HG03066 (cell line): Measurements from ENCODE around the gene PYGM.

Source experiments
- ATAC-seq: cut with Tn5 transposase; IDR thresholded peaks from one replicate; pipeline ENCODE4 v1.9.1; 2021; ENCODE audit warnings: low read depth; ENCODE audit not compliant: unreplicated experiment

PYGM gene

DNA sequence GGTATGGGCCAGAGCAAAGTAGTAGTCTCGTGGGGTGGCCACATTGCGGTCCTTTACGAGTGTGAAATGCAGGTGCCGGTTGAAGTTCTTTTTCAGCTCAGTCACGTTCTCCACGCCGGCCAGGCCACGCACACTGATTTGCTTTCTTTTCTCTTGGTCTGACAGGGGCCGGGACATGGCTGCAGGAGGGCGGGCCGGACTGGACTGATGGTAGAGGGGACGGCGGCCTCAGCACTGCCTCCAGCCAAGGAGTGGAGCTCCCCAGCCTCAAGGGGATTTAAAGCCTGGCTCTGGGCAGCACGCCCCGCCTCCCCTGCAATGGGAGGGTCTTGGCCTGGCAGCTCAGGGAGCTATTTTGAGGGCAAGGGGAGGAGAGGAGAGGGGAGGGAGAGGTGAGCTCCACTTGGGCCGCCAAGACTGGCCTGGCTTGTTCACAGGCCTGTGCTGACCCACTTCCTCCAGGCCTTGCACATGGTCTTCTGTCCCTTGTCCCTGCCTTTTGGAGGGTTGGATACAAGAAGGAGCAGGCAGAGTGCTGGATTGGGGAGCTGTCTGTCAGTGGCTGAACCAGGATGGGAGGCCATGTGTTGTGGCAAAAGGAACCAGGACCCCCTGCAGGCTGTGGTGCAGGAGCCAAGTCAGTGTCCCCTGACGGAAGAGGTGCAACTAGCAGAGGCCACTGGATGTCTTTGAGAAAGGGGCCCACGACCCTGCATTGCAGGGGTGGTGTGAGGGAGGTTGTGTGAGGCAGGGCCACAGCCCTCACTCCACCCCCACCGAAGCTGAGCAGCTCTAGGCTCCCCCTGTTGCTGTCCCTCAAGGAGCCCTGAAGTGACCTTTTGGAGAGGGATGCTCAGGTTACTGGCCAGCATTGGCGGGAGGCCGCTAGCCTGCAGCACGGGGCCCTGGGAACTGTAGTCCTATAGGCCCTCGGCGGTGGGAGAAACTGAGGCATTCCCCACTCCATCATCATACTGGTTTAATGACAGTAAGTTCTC, at the start of gene PYGM:
Gene PYGM (minus strand): TSS at position 253 of the 998 bp plus-strand sequence. CDS start 76 bp downstream, at position 177.
- ATAC-seq, result no peak

- no peak for ATAC-seq
Measured at GRCh38 chr11:64805481-64805880, 45.7 kb upstream of the PYGM start.

DNA sequence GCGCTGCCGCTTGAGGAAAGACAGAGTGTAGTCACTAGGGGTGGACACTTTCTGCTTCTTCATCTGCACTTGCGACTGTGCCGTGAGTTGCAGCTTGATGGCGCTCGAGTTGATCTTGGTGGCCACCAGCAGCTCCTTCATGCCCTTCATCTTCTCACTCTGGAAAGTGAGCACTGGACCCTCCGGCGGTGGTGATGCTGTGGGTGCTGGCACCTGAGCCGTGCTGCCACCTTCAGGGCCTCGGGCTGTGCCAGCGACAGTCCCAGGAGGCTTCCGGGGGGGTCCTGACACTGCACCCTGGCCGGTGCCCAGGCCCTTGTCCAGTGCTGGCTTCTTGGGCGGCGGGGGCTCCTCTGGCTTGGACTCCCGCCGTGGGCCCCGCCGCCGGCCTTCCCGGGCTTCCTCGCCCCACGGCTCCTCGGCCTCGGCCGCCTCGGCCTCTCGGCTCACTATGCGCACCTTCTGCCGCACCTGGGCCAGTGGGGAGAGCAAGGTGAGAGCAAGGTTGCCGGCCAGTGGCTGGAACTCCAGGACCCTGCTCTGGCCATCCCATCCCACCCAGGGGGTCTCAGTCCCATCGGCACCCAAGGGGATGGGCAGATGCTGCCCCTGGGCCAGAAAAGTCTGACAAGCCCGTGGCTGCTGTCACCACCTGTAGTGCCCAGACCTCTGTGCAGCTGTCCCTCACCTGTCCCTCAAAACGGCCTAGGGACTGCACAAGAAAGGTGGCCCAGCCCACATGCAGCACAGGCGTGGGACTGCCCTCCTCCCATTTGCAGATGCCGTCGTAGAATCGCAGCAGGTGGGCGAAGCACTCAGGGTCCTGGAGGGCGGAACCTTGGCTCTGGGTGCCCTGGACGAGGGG, 44.8 kb upstream of the PYGM start:
- ATAC-seq, result no peak

- ATAC-seq, result no peak
Measured at GRCh38 chr11:64803846-64804345, 44.1 kb upstream of the PYGM start.

DNA sequence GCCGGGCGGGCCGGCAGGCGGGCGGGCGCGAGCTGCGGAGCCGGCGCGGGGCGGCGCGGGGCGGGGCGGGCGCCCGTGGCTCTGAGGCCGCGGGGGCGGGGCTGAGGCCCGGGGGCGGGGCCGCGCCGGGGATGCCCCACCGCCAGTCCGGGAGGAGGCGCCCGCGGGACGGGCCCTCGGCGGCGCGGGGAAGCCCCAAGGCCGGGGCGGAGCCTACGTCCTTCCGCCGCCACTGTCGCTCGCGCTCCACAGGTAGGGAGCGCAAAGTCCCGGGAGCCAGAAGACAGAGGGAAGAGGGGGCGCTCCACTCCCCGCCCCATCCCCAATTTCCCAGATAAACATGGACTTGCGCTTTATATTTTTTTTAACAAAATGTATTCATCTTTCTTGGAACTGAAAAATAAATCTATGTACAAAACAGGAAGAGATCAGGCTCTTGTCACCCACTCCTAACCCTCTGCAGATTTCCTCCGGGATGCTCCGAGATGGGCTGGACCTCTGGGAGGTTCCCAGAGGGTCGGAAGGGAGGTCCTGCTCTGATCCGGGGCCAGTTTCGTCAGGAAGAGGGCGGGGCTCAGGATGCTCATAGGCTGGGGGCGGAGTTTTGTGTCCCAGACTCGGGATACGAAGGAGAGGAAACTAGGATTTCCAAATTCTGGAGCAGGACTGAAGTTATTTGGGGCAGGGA, 43.5 kb upstream of the PYGM start, which contains the start of gene MAP4K2:
Gene MAP4K2 (minus strand): TSS at position 57 of the 688 bp plus-strand sequence. CDS start 65 bp downstream, outside the sequence.
- peak; percentile 50 for ATAC-seq

- ATAC-seq, result peak; percentile 11
Measured at GRCh38 chr11:64802370-64803157, 42.8 kb upstream of the PYGM start.

GRCh38 chr11:64801561-64802369, 42.0 kb upstream of the PYGM start:
- ATAC-seq, result no peak

GRCh38 chr11:64801158-64801464, 41.3 kb upstream of the PYGM start:
- ATAC-seq, result no peak

DNA sequence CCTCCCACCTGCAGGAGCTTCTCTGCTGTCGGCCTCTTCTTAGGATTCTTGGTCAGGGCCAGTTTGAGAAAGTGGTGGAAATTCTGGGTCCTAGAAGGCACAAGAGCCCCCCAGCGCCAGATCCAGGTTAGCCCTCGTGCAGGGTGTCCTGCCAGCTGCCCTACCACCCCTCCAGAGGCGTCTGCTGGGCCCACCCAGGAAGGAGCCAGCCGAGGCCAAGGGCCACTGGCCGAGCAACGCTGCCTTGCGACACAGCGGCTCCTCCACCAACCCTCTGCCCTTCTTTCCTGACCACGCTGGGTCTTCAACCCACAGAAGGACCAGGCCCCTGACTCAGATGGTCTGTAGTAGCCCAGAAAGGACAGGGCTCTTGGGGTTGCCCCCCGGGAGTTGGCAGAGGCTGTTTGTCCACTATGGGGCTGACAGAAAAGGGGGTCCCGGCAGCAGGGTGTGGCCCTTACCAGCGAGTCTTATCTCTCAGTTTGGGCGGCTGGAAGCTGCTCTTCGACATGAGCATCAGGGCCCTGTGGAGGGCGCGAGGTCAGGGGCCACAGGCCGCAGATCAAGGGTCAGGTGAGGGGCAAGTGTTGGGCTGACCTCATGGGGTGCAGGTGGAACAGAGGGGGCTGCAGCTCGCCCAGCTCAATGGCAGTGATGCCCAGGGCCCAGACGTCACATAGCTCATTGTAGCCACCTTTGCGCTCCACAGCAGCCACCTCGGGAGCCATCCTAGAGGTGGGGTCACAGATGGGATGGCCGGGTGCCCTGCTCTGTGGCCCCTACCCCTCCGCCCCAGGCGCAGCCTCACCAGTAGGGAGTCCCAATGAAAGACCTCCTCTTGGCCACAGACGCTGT, 40.8 kb upstream of the PYGM start:
- no peak for ATAC-seq

DNA sequence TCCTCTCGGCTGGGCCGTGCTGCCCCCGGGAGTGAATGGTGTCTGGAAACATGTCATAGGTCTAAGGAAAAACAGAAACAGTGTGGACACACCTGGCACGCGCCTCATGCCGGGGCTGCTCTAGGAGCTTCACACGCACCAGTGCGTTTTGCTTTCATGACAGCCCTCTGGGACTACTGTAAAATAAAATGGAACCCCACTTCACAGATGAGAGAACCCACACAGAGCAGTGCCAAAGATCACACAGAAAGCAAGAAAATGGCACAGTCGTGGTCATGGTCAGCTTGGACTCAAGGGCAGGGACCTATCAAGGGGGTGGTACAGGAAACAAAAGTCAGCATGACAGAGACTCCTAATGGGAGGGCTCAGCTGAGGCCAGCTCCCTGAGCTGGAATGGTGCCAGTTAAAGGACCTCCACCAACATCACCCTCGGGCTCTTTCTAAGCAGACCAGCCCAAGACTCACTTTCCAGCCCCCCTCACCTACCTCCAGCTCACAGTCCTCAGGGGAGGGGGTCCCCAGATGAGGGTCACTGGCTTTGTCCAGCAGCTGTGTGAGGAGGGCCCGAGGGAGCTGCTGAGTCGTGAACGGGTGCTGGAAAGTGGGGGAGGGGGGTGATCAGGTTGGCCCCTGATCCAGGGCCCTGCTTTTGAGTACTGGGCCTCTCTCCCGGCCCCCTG, 40.0 kb upstream of the PYGM start:
- no peak for ATAC-seq

DNA sequence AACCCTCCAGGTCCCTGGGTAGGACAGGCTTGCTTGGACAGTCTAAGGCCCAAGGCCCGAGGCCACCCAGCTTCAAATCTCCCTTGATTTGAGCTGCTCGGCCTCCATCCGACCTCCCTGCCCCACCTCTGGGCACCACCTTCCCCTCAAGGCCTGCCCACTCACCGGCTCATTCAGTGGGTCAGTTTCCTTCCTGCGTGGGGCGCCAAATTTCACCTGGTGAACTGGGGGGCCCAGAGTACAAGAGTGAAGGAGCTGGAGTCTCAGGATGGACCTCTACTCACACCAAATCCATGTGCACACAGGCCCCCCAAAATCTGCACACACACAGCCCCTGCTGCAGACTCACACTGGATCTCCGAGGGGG, 39.5 kb upstream of the PYGM start:
- no peak for ATAC-seq

DNA sequence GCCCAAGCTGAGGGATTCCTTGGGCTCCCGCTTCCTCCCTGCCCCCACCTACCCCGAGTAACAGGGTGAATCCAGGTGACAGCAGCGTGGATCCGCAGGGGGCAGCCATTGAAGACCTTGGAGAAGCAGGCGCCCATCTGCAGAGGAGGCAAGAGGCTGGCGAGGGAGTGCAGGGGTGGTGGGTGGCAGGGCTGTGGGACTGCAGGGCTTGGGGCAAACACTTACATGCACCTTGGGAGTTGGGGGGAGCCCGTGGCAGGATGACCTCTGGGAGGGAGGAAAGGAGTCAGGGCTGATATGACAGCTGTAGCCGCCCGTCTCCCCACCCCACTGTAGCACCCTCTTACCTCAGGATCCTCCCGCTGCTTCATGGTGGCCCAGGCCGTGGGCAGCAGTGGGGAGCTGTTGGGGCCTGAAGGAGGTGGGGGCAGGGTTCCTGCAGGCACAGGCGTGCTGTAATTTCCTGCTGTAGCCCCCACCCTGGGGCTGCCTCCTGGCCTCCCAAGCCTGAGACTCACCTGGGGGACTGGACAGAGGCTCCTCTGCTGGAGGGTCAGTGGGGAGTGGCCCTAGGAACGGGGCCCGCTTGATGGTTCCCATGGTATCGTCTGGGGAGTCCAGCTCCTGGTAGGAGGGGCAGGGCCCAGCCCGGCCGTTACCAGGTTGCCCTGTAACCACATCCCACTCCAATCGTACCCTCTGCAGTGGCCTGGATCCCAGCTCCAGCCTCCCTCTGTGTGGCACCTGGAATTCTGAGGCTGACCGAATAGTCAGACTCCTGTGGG, 37.2 kb upstream of the PYGM start:
- no peak for ATAC-seq

DNA sequence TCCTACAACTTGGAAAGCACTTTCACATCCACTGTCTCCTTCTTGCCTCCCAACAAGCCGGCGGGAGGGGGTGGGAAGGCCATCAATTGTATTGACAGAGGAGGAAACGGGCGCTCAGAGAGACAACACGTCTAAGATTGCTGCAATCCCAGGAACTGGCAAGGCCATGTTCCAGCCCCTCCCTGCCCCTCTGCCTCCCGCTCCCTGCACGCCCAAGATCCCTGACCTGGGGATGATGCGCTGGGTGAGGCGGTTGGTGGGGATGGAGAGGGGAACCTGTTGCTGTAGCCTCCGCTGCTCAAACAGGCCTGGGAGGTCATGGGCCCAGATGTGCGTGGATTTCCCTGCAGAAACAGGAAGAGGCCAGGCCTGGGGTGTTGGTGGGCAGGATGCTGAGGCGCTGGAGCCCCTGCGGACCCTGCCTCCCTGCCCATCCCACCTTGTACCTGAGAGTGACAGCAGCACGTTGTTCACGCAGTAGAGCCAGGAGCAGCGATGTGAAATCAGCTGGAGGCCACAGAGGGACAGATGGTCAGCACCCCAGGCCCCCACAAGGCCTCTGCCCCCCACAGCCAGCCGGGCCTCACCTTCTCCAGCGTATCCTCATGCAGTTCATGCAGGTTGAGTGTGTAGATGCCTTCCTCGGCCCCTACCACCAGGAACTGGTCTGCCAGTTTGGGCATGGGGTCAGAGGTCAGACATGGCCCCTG, 36.4 kb upstream of the PYGM start:
- ATAC-seq, result no peak

DNA sequence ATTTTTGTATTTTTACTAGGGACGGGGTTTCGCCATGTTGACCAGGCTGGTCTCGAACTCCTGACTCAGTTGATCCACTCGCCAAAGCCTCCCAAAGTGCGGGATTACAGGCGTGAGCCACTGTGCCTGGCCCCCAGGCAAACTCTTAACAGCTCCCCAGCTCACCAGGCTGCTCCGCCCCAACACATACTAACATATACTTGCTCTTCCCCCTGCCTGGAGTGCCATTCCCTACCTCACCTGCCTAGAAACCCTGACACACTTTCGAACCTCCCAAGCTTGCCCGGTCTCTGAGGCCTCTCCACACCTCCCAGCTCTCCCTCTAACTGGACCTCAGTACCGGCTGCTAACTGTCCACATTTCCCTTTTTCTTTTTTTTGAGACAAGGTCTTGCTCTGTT, 34.8 kb upstream of the PYGM start:
- no peak for ATAC-seq

GRCh38 chr11:64793271-64794160, 33.7 kb upstream of the PYGM start:
- ATAC-seq, result no peak
